HG03139 (cell line): Measurements from ENCODE around the gene SCN8A.

ENCODE experiments used
- ATAC-seq: cut with Tn5 transposase; IDR thresholded peaks from one replicate; pipeline ENCODE4 v1.9.1; 2021; ENCODE audit not compliant: unreplicated experiment

Gene SCN8A

GRCh38 chr12:51847643-51848325 lies 256.8 kb downstream of the SCN8A start:
- ATAC-seq, result no peak

GRCh38 chr12:51848326-51848727 lies 257.3 kb downstream of the SCN8A start, which contains the start of gene FIGNL2:
FIGNL2 (minus strand) TSS chr12:51848718; CDS start chr12:51822413, 26,305 bp downstream.
- no peak for ATAC-seq

DNA sequence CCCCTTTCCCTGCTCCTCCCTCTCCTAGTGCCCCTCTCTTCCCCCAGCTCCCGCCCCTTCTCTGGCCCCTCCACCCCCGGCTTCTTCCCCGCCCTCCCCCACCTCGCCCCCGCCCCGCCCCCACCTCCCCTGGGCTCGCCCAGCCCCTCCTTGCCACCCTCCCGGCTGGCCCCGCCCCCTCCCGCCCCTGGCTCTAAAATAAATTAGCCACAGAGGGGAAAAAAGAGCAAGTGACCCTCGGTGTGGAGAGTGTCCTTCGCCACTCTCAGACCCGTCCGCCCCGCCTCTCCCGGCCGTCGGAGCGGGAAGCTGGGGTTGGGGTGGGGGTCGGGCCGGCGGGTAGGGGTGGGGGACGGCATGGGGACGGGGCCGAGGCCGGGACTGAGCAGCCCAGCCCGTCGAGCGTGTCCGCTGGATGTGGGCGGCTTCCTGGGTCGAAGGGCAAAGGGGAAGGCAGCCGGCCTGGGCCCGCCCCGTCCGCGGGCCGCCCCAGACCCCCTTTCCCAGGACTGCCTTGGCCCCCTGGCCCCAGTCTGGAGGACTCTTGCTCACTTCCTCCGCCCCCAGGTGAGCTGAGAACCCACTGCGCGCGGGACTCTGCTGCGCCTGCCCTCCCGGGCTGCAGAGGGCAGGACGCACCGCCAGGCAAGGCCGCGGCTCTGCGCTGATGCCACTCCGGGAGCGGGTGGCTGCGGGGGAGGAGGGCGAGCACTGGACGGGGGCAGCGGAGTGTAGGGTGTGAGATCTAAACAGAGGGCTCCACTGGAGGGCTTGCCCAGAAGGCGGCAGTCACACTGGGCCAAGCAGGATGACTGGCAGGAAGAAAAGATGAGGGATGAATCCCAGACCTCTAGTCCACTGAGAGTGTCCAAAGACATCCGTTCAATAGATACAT lies 258.1 kb downstream of the SCN8A start:
- ATAC-seq, result no peak

GRCh38 chr12:51850081-51850964 lies 259.3 kb downstream of the SCN8A start:
- no peak for ATAC-seq

DNA sequence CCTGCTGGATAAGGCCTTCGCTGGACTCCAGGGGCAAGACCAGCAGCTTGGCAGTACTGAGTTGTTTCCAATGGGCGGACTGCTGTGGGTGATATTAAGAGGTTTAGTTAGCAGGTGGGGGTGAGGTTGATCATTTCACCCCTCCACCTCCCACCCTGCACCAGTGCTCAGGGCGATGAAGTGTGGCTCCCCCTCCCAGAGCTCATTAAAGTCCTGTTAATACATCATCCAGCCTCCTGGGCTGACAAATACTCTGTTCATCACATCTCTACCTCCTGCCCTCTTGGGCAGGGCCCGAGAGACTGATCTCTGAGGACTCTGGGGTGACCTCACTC lies 259.9 kb downstream of the SCN8A start:
- ATAC-seq, result no peak

- no peak for ATAC-seq
These were observed 260.5 kb downstream of the SCN8A start for GRCh38 chr12:51851413-51852124.

DNA sequence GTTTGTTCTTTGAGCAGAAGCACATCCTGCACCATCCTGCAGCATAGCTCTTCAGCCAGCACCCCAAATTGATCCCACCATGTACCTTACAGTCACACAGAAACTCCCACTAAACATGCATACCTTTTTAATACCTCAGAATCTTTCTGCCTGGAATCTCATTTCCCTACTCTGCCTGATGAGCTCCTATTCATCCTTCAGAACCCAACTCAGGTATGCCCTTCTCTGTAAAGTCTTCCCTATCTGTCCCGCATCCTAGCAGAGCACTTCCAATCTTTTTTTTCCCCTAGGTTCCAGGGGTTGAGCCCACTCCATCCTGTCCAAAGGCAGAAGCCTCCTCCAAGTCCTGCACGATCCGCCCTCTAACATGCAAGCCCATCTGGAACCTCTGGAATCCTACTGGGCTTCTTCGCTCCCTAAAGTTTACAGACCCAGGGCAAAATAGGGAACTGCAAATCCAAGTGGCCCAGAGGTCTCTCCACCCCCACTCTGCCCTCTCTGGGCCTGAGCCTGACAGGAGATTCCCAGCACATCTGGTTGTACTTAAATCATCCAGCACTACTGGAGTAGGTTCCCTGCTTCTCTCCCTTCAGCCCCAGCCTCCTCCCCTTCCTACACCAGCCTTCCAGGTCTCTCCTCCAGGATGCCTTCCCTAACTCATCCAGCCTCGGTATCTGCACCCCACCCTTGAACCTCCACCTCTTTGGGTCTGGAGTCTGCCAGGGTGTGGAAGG lies 261.5 kb downstream of the SCN8A start:
- no peak for ATAC-seq

- ATAC-seq, result no peak
These were observed 264.8 kb downstream of the SCN8A start for GRCh38 chr12:51855586-51856428.

- no peak for ATAC-seq
These were observed 270.0 kb downstream of the SCN8A start for GRCh38 chr12:51860986-51861385.
